HL-60 (cell line): ENCODE results near the gene LTA4H.

Experiments
- CTCF ChIP-seq: IDR thresholded peaks from one replicate; pipeline ENCODE4 v1.5.1; 2011; ENCODE audit warnings: low read length, control low read depth, inconsistent platforms; ENCODE audit not compliant: insufficient read depth
- GABPA ChIP-seq: IDR thresholded peaks from 2 replicates; pipeline ENCODE4 v1.6.1; 2012; ENCODE audit warnings: low read depth
- POLR2AphosphoS5 ChIP-seq: IDR thresholded peaks from 2 replicates; pipeline ENCODE4 v1.6.1; 2012; ENCODE audit warnings: low read depth
- REST ChIP-seq: IDR thresholded peaks from 2 replicates; pipeline ENCODE4 v1.6.1; 2012; ENCODE audit warnings: low read depth; ENCODE audit not compliant: insufficient replicate concordance
- SPI1 ChIP-seq: IDR thresholded peaks from 2 replicates; pipeline ENCODE4 v1.6.1; 2012; ENCODE audit warnings: low read depth, mild to moderate bottlenecking, borderline replicate concordance

GRCh38 chr12:96025518-96025917 is 9.9 kb downstream of the LTA4H start:
- TF ChIP-seq CTCF (no peak), POLR2AphosphoS5 (no peak), REST (no peak), SPI1 (no peak), GABPA (no peak)
